ENCODE results near the gene SLC6A18.
"Not testable (repeated sequence)": the region's sequence is repeated elsewhere in the genome, so short reads cannot be mapped to it uniquely, and the experiment has no call there.

Gene SLC6A18

GRCh38 chr5:1229023-1229422 lies 3.8 kb downstream of the SLC6A18 start:
- DNase-seq (ENCODE audit: low read depth in 2 of 3, low spot score in 1 of 3): not testable (repeated sequence)

GRCh38 chr5:1229822-1230221 lies 4.6 kb downstream of the SLC6A18 start:
- DNase-seq (ENCODE audit: low read depth in 2 of 3, low spot score in 1 of 3): no peak

GRCh38 chr5:1230551-1230950 lies 5.4 kb downstream of the SLC6A18 start:
- DNase-seq (ENCODE audit: low read depth in 2 of 3, low spot score in 1 of 3): no peak

- no peak for DNase-seq (ENCODE audit: low read depth in 2 of 3, low spot score in 1 of 3)
These were observed 6.2 kb downstream of the SLC6A18 start for GRCh38 chr5:1231354-1231905.

- DNase-seq (ENCODE audit: low read depth in 2 of 3, low spot score in 1 of 3): no peak
These were observed 7.6 kb downstream of the SLC6A18 start for GRCh38 chr5:1232780-1233179.

GRCh38 chr5:1235379-1235778 lies 10.2 kb downstream of the SLC6A18 start:
- no peak for DNase-seq (ENCODE audit: low read depth in 2 of 3, low spot score in 1 of 3)

- DNase-seq (ENCODE audit: low read depth in 2 of 3, low spot score in 1 of 3): no peak
These were observed 10.7 kb downstream of the SLC6A18 start for GRCh38 chr5:1235838-1236237.

- DNase-seq (ENCODE audit: low read depth in 2 of 3, low spot score in 1 of 3): no peak
These were observed 14.5 kb downstream of the SLC6A18 start for GRCh38 chr5:1239505-1240251.

- no peak for DNase-seq (ENCODE audit: low read depth in 2 of 3, low spot score in 1 of 3)
These were observed 15.5 kb downstream of the SLC6A18 start for GRCh38 chr5:1240496-1241260.

- no peak for DNase-seq (ENCODE audit: low read depth in 2 of 3, low spot score in 1 of 3)
These were observed 16.4 kb downstream of the SLC6A18 start for GRCh38 chr5:1241509-1242080.

- DNase-seq (ENCODE audit: low read depth in 2 of 3, low spot score in 1 of 3): no peak
These were observed 17.7 kb downstream of the SLC6A18 start for GRCh38 chr5:1242733-1243486.

- no peak for DNase-seq (ENCODE audit: low read depth in 2 of 3, low spot score in 1 of 3)
These were observed 18.4 kb downstream of the SLC6A18 start for GRCh38 chr5:1243487-1244130.

GRCh38 chr5:1244255-1244654 lies 19.1 kb downstream of the SLC6A18 start:
- no peak for DNase-seq (ENCODE audit: low read depth in 2 of 3, low spot score in 1 of 3)

GRCh38 chr5:1244976-1245375 lies 19.8 kb downstream of the SLC6A18 start:
- no peak for DNase-seq (ENCODE audit: low read depth in 2 of 3, low spot score in 1 of 3)

- DNase-seq (ENCODE audit: low read depth in 2 of 3, low spot score in 1 of 3): no peak
These were observed 20.9 kb downstream of the SLC6A18 start for GRCh38 chr5:1245905-1246576.

GRCh38 chr5:1246711-1247431 lies 21.7 kb downstream of the SLC6A18 start:
- peak in 1 of 3 donors; percentile 19 for DNase-seq (ENCODE audit: low read depth in 2 of 3, low spot score in 1 of 3)

GRCh38 chr5:1247811-1248210 lies 22.6 kb downstream of the SLC6A18 start:
- DNase-seq (ENCODE audit: low read depth in 2 of 3, low spot score in 1 of 3): no peak

GRCh38 chr5:1249366-1250280 lies 24.4 kb downstream of the SLC6A18 start:
- no peak for DNase-seq (ENCODE audit: low read depth in 2 of 3, low spot score in 1 of 3)
